GM21529 (cell line): ENCODE measurements around the gene JMJD7.

Source experiments
- ATAC-seq: cut with Tn5 transposase; IDR thresholded peaks from one replicate; pipeline ENCODE4 v1.9.1; 2021; ENCODE audit not compliant: unreplicated experiment

Gene JMJD7

GRCh38 chr15:41861736-41862356 lies 34.0 kb downstream of the JMJD7 start:
- no peak for ATAC-seq

- ATAC-seq, result no peak
Observed at GRCh38 chr15:41862515-41863116, 34.7 kb downstream of the JMJD7 start.

GRCh38 chr15:41865490-41866055 lies 37.7 kb downstream of the JMJD7 start:
- ATAC-seq, result no peak

GRCh38 chr15:41866263-41866703 lies 38.4 kb downstream of the JMJD7 start:
- ATAC-seq, result no peak

GRCh38 chr15:41866872-41867579 lies 39.1 kb downstream of the JMJD7 start:
- no peak for ATAC-seq

- no peak for ATAC-seq
Observed at GRCh38 chr15:41868321-41868720, 40.4 kb downstream of the JMJD7 start.

- ATAC-seq, result no peak
Observed at GRCh38 chr15:41869770-41870688, 42.1 kb downstream of the JMJD7 start.

- no peak for ATAC-seq
Observed at GRCh38 chr15:41870689-41871081, 42.8 kb downstream of the JMJD7 start.

- ATAC-seq, result no peak
Observed at GRCh38 chr15:41871175-41871905, 43.4 kb downstream of the JMJD7 start.

- ATAC-seq, result no peak
Observed at GRCh38 chr15:41872166-41872747, 44.4 kb downstream of the JMJD7 start.

- ATAC-seq, result no peak
Observed at GRCh38 chr15:41873711-41874110, 45.8 kb downstream of the JMJD7 start.

- no peak for ATAC-seq
Observed at GRCh38 chr15:41874736-41875135, 46.8 kb downstream of the JMJD7 start.

GRCh38 chr15:41876007-41876406 lies 48.1 kb downstream of the JMJD7 start:
- ATAC-seq, result no peak

GRCh38 chr15:41876689-41877088 lies 48.8 kb downstream of the JMJD7 start:
- no peak for ATAC-seq

- no peak for ATAC-seq
Observed at GRCh38 chr15:41877631-41878354, 49.9 kb downstream of the JMJD7 start.

- no peak for ATAC-seq
Observed at GRCh38 chr15:41878355-41878699, 50.4 kb downstream of the JMJD7 start.

GRCh38 chr15:41879321-41879845 lies 51.5 kb downstream of the JMJD7 start:
- ATAC-seq, result no peak

- no peak for ATAC-seq
Observed at GRCh38 chr15:41880156-41880877, 52.4 kb downstream of the JMJD7 start.
